Left ventricle myocardium inferior (tissue), 1 donor: Measurements from ENCODE around the gene SDK1. TPM values are rescaled to one million over a fixed set of nuclear protein-coding genes. Genes with fewer than 3 reads are reported as not detected.

Experiments used
- DNase-seq: peaks from one replicate; pipeline ENCODE4 v3.0.0-alpha.2; 2020
- H3K27ac ChIP-seq: fragments of 200-600 bp; replicated peaks from 2 replicates; pipeline ENCODE4 v1.8.0; 2021
- H3K27me3 ChIP-seq: fragments of 200-600 bp; 2 replicates; pipeline ENCODE4 v1.8.0; 2021; ENCODE audit warnings: low read depth
- H3K36me3 ChIP-seq: fragments of 200-600 bp; 2 replicates; pipeline ENCODE4 v1.8.0; 2021
- H3K4me1 ChIP-seq: fragments of 200-600 bp; 2 replicates; pipeline ENCODE4 v1.8.0; 2021
- H3K4me3 ChIP-seq: fragments of 200-600 bp; 2 replicates; pipeline ENCODE4 v1.8.0; 2021; ENCODE audit warnings: mild to moderate bottlenecking, moderate library complexity
- H3K9me3 ChIP-seq: fragments of 200-600 bp; replicated peaks from 2 replicates; pipeline ENCODE4 v1.8.0; 2021
- intact Hi-C: fragments of 100-400 bp; cut with micrococcal nuclease; formaldehyde crosslinking; loops from one replicate; pipeline ENCODE4 v1.11.0; 2022
- total RNA-seq: library from RNA; stranded (reverse); fragmentation: NEBNext Ultra II Directional; extraction: Animal tissue kit (Norgen Biotek cat#: 25700); gene quantifications from one replicate; pipeline ENCODE4 v1.2.1, GENCODE V29; 2021
- TF ChIP-seq, protein P1 (sequence below): fragments of 200-600 bp; IDR thresholded peaks from 2 replicates; pipeline ENCODE4 v1.8.0; 2021; ENCODE audit warnings: antibody characterized with exemption, mild to moderate bottlenecking, borderline replicate concordance
- donor health status: DM: no; HTN: yes; CAD: no; lungs with severe emphysema.

SDK1 gene
- total RNA-seq, 1 donor from 2014 or later = 1.3 TPM

DNA sequence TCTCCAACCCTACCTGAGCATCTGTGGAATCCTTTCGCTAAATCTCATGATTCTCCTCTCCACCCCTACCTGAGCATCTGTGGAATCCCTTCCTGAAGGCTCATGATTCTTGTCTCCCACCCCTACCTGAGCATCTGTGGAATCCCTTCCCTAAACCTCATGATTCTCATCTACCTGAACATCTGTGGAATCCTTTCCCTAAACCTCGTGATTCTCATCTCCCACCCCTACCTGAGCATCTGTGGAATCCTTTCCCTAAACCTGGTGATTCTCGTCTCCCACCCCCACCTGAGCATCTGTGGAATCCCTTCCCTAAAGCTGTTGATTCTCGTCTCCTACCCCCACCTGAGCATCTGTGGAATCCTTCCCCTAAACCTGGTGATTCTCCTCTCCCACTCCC is 342.0 kb downstream of the SDK1 start:
- Histone ChIP-seq H3K36me3 (no peaks in the 10 kb centered on the region), H3K4me3 (no peak overlapping the region), H3K27me3 (no peaks in the 10 kb centered on the region), H3K27ac (no peak overlapping the region), H3K4me1 (no peaks in the 10 kb centered on the region), H3K9me3 (no peaks in the 10 kb centered on the region)
- intact Hi-C loops = no loop called here
- TF ChIP-seq, protein P1, sequence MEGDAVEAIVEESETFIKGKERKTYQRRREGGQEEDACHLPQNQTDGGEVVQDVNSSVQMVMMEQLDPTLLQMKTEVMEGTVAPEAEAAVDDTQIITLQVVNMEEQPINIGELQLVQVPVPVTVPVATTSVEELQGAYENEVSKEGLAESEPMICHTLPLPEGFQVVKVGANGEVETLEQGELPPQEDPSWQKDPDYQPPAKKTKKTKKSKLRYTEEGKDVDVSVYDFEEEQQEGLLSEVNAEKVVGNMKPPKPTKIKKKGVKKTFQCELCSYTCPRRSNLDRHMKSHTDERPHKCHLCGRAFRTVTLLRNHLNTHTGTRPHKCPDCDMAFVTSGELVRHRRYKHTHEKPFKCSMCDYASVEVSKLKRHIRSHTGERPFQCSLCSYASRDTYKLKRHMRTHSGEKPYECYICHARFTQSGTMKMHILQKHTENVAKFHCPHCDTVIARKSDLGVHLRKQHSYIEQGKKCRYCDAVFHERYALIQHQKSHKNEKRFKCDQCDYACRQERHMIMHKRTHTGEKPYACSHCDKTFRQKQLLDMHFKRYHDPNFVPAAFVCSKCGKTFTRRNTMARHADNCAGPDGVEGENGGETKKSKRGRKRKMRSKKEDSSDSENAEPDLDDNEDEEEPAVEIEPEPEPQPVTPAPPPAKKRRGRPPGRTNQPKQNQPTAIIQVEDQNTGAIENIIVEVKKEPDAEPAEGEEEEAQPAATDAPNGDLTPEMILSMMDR = no peak
- DNase-seq = no peak

DNA sequence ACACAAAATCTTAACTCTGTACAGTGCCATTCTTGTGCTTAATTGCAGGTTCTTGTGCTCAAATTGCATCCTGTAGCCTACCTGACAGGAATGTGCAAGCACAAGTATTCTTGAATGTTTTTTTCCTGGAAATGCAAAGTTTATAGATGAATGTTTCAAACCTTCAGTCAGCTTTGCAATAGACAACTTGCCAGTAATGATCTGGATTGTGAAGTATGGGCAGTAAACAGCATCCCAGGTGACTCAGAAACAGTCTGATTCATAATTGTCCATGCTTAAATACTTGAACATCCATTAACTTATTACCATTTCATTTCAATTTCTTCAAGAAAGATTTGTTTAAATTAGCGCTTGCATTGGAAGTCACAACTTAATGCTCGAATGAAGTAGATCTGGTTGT is 347.2 kb downstream of the SDK1 start:
- H3K9me3 ChIP-seq = no peaks in the 10 kb centered on the region
- intact Hi-C loops = no loop called here
- H3K36me3 ChIP-seq = no peaks in the 10 kb centered on the region
- no peak overlapping the region for H3K4me3 ChIP-seq
- H3K4me1 ChIP-seq = no peaks in the 10 kb centered on the region
- H3K27me3 ChIP-seq = no peaks in the 10 kb centered on the region
- no peak overlapping the region for H3K27ac ChIP-seq
- TF ChIP-seq, protein P1 = no peak
- no peak for DNase-seq

DNA sequence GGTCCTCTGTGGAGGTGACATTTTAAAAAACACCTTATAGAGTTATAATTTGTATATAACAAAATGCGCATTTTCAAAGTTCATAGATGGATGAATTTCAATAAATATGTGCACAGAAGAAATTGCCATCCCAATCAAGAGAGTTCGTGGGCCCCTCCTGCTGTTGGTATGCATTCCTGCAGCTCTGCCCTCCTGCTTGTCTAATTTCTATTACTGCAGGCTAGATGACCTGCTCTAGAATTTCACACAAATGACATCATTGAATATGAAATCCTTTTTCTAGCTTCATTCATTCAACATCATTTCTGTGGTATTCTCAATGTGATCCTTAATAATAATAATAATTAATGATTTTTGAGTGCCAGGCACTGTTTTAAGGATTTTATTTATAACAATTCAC is 348.2 kb downstream of the SDK1 start:
- H3K27ac ChIP-seq = no peak overlapping the region
- no peak for DNase-seq
- H3K4me3 ChIP-seq = no peak overlapping the region
- H3K27me3 ChIP-seq = no peaks in the 10 kb centered on the region
- H3K9me3 ChIP-seq = no peaks in the 10 kb centered on the region
- TF ChIP-seq, protein P1 = no peak
- H3K36me3 ChIP-seq = no peaks in the 10 kb centered on the region
- intact Hi-C loops = no loop called here
- H3K4me1 ChIP-seq = no peaks in the 10 kb centered on the region

DNA sequence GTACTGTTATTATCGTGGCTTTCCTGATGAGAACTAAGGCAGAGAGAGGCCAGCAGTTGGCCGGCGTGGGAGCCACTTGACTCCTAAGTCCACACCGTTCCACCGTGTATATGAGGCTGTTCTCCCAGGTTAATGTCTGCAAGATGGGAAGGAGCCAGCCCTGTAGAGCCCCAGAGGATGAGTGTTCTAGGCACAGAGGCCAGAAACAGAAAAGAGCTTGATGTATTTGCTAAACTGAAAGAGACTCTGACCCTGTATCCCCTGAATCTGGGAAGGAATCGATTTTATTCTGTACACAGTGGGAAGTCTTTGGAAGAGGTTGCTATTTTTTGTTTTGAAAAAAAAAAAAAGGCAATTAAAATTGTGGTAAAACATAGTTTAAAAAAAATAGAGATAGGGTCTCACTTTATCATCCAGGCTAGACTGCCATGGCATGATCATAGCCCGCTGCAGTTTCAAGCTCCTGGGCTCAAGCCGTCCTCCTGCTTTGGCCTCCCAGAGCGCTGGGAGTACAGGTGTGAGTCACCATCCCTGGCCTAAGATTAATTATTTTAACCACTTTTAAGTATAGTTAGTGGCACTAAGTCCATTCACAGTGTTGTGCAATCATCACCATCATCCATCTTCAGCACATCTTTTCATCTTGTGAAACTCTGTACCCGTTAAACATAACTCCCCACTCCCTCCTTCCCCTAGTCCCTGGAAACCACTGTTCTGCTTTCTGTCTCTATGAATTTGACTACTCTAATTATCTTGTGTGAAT is 348.8 kb downstream of the SDK1 start:
- TF ChIP-seq, protein P1 = no peak
- no peaks in the 10 kb centered on the region for H3K27me3 ChIP-seq
- H3K4me3 ChIP-seq = no peak overlapping the region
- intact Hi-C loops = no loop called here
- DNase-seq = no peak
- no peak overlapping the region for H3K27ac ChIP-seq
- no peaks in the 10 kb centered on the region for H3K4me1 ChIP-seq
- no peaks in the 10 kb centered on the region for H3K9me3 ChIP-seq
- H3K36me3 ChIP-seq = no peaks in the 10 kb centered on the region

DNA sequence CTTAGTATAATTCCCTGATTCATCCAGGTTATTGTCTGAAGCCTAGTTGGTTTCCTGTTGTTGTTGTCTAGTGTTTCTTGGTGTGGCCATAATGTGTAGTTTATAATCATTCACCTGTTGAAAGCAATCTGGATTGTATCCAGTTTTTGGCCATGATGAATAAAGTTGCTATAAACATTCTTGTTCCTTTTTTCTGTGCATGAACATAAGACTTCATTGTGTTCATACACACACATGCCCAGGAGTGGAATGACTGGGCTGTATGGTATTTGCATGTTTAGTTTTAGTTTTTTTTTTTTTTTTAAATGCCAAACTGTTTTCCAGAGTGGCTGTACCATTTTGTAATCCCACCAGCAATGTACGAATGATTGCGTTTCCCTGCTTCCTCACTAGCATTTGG is 349.8 kb downstream of the SDK1 start:
- no peaks in the 10 kb centered on the region for H3K9me3 ChIP-seq
- TF ChIP-seq, protein P1 = no peak
- intact Hi-C loops = no loop called here
- H3K4me1 ChIP-seq = no peaks in the 10 kb centered on the region
- no peaks in the 10 kb centered on the region for H3K36me3 ChIP-seq
- no peak overlapping the region for H3K27ac ChIP-seq
- DNase-seq = no peak
- no peaks in the 10 kb centered on the region for H3K27me3 ChIP-seq
- no peak overlapping the region for H3K4me3 ChIP-seq
